A673 (cell line): ENCODE measurements around the gene HOXC5. TPM values are rescaled to one million over a fixed set of nuclear protein-coding genes. Genes with fewer than 3 reads are reported as not detected.
A peak's percentile ranks its signal among the peaks of the same experiment; 100 is the strongest.

Experiments
- BruUV-seq: library from RNA; stranded (reverse); fragments of 400-500 nt; replicated peaks from 2 replicates; lab custom pipeline; 2021; lab: Mats Ljungman, UMichigan
- CTCF ChIA-PET: fragments of 300-600 bp; sonication (Branson Sonifier 250); formaldehyde crosslinking; loops from one replicate; lab custom pipeline; 2022; ENCODE audit warnings: antibody characterized with exemption; lab: Charles Lee
- POLR2A ChIA-PET: fragments of 300-600 bp; sonication (Branson Sonifier 250); formaldehyde crosslinking; loops from one replicate; lab custom pipeline; 2022; ENCODE audit warnings: antibody characterized with exemption; ENCODE audit not compliant: low non-redundant PET; lab: Charles Lee
- DNase-seq: peaks from one replicate; pipeline ENCODE4 v3.0.0-alpha.2; 2015; ENCODE audit warnings: low spot score
- H3K27ac ChIP-seq: fragments of 200-600 bp; sonication (generic); 2 replicates; pipeline ENCODE4 v1.5.1; 2016; ENCODE audit warnings: mixed run types, low read depth, mild to moderate bottlenecking, mixed read lengths, antibody characterized with exemption, low read length; ENCODE audit not compliant: poor library complexity, severe bottlenecking
- H3K27me3 ChIP-seq: fragments of 200-600 bp; sonication (generic); replicated peaks from 2 replicates; pipeline ENCODE4 v1.6.1; 2017; ENCODE audit warnings: mixed run types, low read depth, mild to moderate bottlenecking, mixed read lengths, antibody characterized with exemption, low read length; ENCODE audit not compliant: insufficient read depth, poor library complexity
- H3K36me3 ChIP-seq: fragments of 200-600 bp; sonication (generic); 2 replicates; pipeline ENCODE4 v1.6.1; 2016; ENCODE audit warnings: mixed run types, mild to moderate bottlenecking, mixed read lengths, antibody characterized with exemption, low read length; ENCODE audit not compliant: insufficient read depth, poor library complexity, severe bottlenecking
- H3K4me1 ChIP-seq: fragments of 200-600 bp; sonication (generic); 2 replicates; pipeline ENCODE4 v1.6.1; 2017; ENCODE audit warnings: mixed run types, mild to moderate bottlenecking, mixed read lengths, antibody characterized with exemption, low read length; ENCODE audit not compliant: insufficient read depth, poor library complexity, severe bottlenecking
- H3K4me3 ChIP-seq: fragments of 200-600 bp; sonication (generic); 2 replicates; pipeline ENCODE4 v1.5.1; 2016; ENCODE audit warnings: low read depth, mixed run types, mild to moderate bottlenecking, mixed read lengths, low read length; ENCODE audit not compliant: poor library complexity, severe bottlenecking
- H3K9me3 ChIP-seq: fragments of 200-600 bp; sonication (generic); 2 replicates; pipeline ENCODE4 v1.6.1; 2016; ENCODE audit warnings: mixed run types, low read depth, mild to moderate bottlenecking, mixed read lengths, antibody characterized with exemption, low read length; ENCODE audit not compliant: poor library complexity, severe bottlenecking
- EZH2 ChIP-seq: fragments of 200-600 bp; sonication (generic); IDR thresholded peaks from 2 replicates; pipeline ENCODE4 v1.6.1; 2017; ENCODE audit warnings: borderline replicate concordance, low read depth, mild to moderate bottlenecking, mixed read lengths, antibody characterized with exemption, low read length; ENCODE audit not compliant: poor library complexity, severe bottlenecking
- intact Hi-C: fragments of 100-400 bp; cut with micrococcal nuclease; formaldehyde crosslinking; loops from one replicate; pipeline ENCODE4 v1.10.0; 2022; ENCODE audit not compliant: unreplicated experiment
- total RNA-seq: library from RNA; stranded (reverse); gene quantifications from 2 replicates; pipeline ENCODE4 v1.2.3, GENCODE V29; 2021
- TF ChIP-seq, protein P1 (sequence below): fragments of 300-800, 200-600 bp; sonication (generic); conservative IDR thresholded peaks from 2 replicates; pipeline ENCODE4 v1.5.1; 2017; ENCODE audit warnings: low read depth, mild to moderate bottlenecking, antibody characterized with exemption, low read length, moderate library complexity, mixed read lengths

Gene HOXC5
- total RNA-seq, 1 experiment from 2014 or later, result 1.9 TPM

GRCh38 chr12:54025499-54026405 lies 7.1 kb upstream of the HOXC5 start:
- intact Hi-C loops, result no loop called here
- Histone ChIP-seq H3K27ac (peak overlapping the region; percentile 46), H3K4me1 (peaks cover 77% of the 10 kb centered on the region), H3K9me3 (no peaks in the 10 kb centered on the region), H3K27me3 (no peaks in the 10 kb centered on the region), H3K36me3 (peaks cover 13% of the 10 kb centered on the region), H3K4me3 (no peak overlapping the region)
- DNase-seq, result peak; percentile 54
- ChIA-PET POLR2A (interaction anchor here (0.5 to 0.7 kb wide), 2 partner anchors 8 to 26 kb away, joined by 3 to 7 read pairs; partner anchors contain the start of gene HOXC9), CTCF (interaction anchor here (0.6 kb wide), 3 partner anchors 15 to 166 kb away, joined by 3 to 4 read pairs (median 3); no protein-coding TSS in a partner anchor)
- no peak for TF ChIP-seq EZH2
- TF ChIP-seq, protein P1, sequence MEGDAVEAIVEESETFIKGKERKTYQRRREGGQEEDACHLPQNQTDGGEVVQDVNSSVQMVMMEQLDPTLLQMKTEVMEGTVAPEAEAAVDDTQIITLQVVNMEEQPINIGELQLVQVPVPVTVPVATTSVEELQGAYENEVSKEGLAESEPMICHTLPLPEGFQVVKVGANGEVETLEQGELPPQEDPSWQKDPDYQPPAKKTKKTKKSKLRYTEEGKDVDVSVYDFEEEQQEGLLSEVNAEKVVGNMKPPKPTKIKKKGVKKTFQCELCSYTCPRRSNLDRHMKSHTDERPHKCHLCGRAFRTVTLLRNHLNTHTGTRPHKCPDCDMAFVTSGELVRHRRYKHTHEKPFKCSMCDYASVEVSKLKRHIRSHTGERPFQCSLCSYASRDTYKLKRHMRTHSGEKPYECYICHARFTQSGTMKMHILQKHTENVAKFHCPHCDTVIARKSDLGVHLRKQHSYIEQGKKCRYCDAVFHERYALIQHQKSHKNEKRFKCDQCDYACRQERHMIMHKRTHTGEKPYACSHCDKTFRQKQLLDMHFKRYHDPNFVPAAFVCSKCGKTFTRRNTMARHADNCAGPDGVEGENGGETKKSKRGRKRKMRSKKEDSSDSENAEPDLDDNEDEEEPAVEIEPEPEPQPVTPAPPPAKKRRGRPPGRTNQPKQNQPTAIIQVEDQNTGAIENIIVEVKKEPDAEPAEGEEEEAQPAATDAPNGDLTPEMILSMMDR, result no peak
- BruUV-seq, result no TSS peak

GRCh38 chr12:54026640-54027441 lies 6.0 kb upstream of the HOXC5 start:
- no peak for DNase-seq
- no TSS peak for BruUV-seq
- peaks cover 67% of the 10 kb centered on the region for H3K4me1 ChIP-seq
- H3K27me3 ChIP-seq, result no peaks in the 10 kb centered on the region
- intact Hi-C loops, result no loop called here
- CTCF ChIA-PET, result interaction anchor here (0.6 to 1.2 kb wide), 3 partner anchors 16 to 175 kb away, joined by 3 to 4 read pairs (median 4); no protein-coding TSS in a partner anchor
- H3K36me3 ChIP-seq, result peaks cover 13% of the 10 kb centered on the region
- H3K9me3 ChIP-seq, result no peaks in the 10 kb centered on the region
- POLR2A ChIA-PET, result interaction anchor here (0.5 kb wide), 1 partner anchor 9 kb away, joined by 7 read pairs; no protein-coding TSS in a partner anchor
- no peak overlapping the region for H3K4me3 ChIP-seq
- no peak for TF ChIP-seq EZH2
- TF ChIP-seq, protein P1, result no peak
- peak overlapping the region; percentile 64 for H3K27ac ChIP-seq

DNA sequence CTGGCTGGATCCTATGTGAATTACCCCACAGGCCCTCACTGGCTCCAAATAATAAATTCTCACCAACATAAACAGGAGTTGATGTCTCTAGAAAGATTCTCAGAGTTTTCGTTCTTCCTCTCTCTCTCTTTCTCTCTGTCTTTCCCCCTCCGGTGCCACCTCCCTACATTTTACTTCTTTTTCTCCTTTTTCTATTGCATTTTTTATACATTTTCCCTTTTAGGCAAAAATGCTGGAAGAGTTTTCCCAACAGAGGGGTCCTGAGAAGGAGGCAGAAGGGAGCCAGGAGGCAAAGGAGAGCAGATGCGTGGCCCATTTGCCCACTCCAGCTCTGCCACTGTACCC lies 5.4 kb upstream of the HOXC5 start:
- H3K4me1 ChIP-seq, result peaks cover 61% of the 10 kb centered on the region
- peak overlapping the region; percentile 64 for H3K27ac ChIP-seq
- H3K4me3 ChIP-seq, result no peak overlapping the region
- POLR2A ChIA-PET, result no interaction called here
- no peaks in the 10 kb centered on the region for H3K9me3 ChIP-seq
- TF ChIP-seq, protein P1, result no peak
- TF ChIP-seq EZH2, result no peak
- CTCF ChIA-PET, result interaction anchor here (1.2 kb wide), 1 partner anchor 174 kb away, joined by 3 read pairs; no protein-coding TSS in a partner anchor
- no peaks in the 10 kb centered on the region for H3K27me3 ChIP-seq
- DNase-seq, result no peak
- peaks cover 13% of the 10 kb centered on the region for H3K36me3 ChIP-seq
- intact Hi-C loops, result no loop called here
- BruUV-seq, result no TSS peak
